Panc1 (cell line): ENCODE results near the gene ADAMTS4.

Source experiments
- POLR2AphosphoS5 ChIP-seq: IDR thresholded peaks from 2 replicates; pipeline ENCODE4 v1.6.1; 2012; ENCODE audit warnings: mild to moderate bottlenecking, low read depth, low read length, moderate library complexity
- TF ChIP-seq, protein P1 (sequence below): fragments of 450-650 bp; IDR thresholded peaks from 2 replicates; pipeline ENCODE4 v1.5.1; 2017; ENCODE audit warnings: mild to moderate bottlenecking
- TF ChIP-seq, protein P2 (sequence below), 2 experiments: IDR thresholded peaks; 2 replicates each; pipeline ENCODE4 v1.6.1; 2011 to 2012; ENCODE audit warnings: low read depth in 2 of 2, control low read depth in 1 of 2, low read length in 1 of 2, mild to moderate bottlenecking in 1 of 2, moderate library complexity in 1 of 2; ENCODE audit not compliant: insufficient read depth in 1 of 2

DNA sequence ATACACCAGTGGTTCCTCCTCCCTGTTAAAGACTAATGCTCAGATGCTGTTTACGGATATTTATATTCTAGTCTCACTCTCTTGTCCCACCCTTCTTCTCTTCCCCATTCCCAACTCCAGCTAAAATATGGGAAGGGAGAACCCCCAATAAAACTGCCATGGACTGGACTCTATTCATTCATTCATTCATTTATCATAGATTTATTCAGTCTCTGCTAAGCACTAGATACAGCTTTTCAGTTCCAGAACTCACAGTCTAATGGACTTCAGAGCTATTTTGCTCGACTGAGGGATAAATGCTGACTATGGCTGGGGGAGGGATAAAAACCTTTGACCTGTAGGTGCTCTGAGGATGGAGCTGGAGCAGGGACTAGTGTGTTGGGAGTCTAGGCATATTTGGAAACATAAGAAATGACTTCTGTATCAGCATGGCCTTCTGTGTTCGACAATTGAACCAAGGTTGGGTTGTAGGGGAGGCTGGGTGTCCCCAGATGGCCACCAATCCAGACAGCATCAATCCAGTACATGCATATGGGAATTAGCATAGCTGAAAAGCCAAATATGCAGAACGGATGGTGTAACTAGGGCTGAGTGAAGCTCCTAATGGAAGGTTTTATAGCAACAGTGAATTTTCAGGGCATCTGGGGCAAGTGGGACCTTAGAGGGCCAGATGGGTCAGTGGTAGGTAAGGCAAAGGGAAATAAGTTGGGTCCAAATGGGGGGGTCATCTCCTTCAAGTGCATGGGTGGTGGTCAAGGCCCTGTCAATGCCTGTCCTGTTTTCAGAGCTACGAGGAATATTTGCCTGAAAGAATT is 20.4 kb upstream of the ADAMTS4 start:
- TF ChIP-seq, protein P1, sequence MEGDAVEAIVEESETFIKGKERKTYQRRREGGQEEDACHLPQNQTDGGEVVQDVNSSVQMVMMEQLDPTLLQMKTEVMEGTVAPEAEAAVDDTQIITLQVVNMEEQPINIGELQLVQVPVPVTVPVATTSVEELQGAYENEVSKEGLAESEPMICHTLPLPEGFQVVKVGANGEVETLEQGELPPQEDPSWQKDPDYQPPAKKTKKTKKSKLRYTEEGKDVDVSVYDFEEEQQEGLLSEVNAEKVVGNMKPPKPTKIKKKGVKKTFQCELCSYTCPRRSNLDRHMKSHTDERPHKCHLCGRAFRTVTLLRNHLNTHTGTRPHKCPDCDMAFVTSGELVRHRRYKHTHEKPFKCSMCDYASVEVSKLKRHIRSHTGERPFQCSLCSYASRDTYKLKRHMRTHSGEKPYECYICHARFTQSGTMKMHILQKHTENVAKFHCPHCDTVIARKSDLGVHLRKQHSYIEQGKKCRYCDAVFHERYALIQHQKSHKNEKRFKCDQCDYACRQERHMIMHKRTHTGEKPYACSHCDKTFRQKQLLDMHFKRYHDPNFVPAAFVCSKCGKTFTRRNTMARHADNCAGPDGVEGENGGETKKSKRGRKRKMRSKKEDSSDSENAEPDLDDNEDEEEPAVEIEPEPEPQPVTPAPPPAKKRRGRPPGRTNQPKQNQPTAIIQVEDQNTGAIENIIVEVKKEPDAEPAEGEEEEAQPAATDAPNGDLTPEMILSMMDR: no peak
- no peak for TF ChIP-seq POLR2AphosphoS5
- TF ChIP-seq, protein P2, sequence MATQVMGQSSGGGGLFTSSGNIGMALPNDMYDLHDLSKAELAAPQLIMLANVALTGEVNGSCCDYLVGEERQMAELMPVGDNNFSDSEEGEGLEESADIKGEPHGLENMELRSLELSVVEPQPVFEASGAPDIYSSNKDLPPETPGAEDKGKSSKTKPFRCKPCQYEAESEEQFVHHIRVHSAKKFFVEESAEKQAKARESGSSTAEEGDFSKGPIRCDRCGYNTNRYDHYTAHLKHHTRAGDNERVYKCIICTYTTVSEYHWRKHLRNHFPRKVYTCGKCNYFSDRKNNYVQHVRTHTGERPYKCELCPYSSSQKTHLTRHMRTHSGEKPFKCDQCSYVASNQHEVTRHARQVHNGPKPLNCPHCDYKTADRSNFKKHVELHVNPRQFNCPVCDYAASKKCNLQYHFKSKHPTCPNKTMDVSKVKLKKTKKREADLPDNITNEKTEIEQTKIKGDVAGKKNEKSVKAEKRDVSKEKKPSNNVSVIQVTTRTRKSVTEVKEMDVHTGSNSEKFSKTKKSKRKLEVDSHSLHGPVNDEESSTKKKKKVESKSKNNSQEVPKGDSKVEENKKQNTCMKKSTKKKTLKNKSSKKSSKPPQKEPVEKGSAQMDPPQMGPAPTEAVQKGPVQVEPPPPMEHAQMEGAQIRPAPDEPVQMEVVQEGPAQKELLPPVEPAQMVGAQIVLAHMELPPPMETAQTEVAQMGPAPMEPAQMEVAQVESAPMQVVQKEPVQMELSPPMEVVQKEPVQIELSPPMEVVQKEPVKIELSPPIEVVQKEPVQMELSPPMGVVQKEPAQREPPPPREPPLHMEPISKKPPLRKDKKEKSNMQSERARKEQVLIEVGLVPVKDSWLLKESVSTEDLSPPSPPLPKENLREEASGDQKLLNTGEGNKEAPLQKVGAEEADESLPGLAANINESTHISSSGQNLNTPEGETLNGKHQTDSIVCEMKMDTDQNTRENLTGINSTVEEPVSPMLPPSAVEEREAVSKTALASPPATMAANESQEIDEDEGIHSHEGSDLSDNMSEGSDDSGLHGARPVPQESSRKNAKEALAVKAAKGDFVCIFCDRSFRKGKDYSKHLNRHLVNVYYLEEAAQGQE (IDR thresholded peaks at IDR 0.05; ENCODE audit: insufficient read depth in 1 of 2, low read depth in 2 of 2, low read length in 1 of 2): no peak
